Chondrocyte (in vitro differentiated cells): Measurements from ENCODE around the gene RNF31. TPM values are rescaled to one million over a fixed set of nuclear protein-coding genes. Genes with fewer than 3 reads are reported as not detected.
A peak's percentile ranks its signal among the peaks of the same experiment; 100 is the strongest.
"Not testable (repeated sequence)": the region's sequence is repeated elsewhere in the genome, so short reads cannot be mapped to it uniquely, and the experiment has no call there.

Experiments used
- DNase-seq: peaks from one replicate; pipeline ENCODE4 v3.0.0; 2021; ENCODE audit warnings: mixed read lengths, low spot score
- H3K27ac Mint-ChIP-seq: one replicate; pipeline ENCODE4 v1.8.0; 2021; ENCODE audit warnings: mild to moderate bottlenecking, moderate library complexity, mixed read lengths; ENCODE audit not compliant: unreplicated experiment
- H3K27me3 Mint-ChIP-seq: 2 replicates; pipeline ENCODE4 v1.8.0; 2021; ENCODE audit warnings: low read depth, mixed read lengths
- H3K36me3 Mint-ChIP-seq: 2 replicates; pipeline ENCODE4 v1.8.0; 2021; ENCODE audit warnings: low read depth, mixed read lengths
- H3K4me1 Mint-ChIP-seq: 2 replicates; pipeline ENCODE4 v1.8.0; 2021; ENCODE audit warnings: low read depth, mild to moderate bottlenecking, mixed read lengths
- H3K4me3 Mint-ChIP-seq: one replicate; pipeline ENCODE4 v1.8.0; 2021; ENCODE audit warnings: mild to moderate bottlenecking, moderate library complexity, mixed read lengths; ENCODE audit not compliant: unreplicated experiment
- H3K9me3 Mint-ChIP-seq: 2 replicates; pipeline ENCODE4 v1.8.0; 2021; ENCODE audit warnings: low read depth, mixed read lengths
- total RNA-seq: library from RNA; stranded (reverse); gene quantifications from 3 replicates; pipeline ENCODE4 v1.2.1, GENCODE V29; 2021
- TF ChIP-seq, protein P1 (sequence below): fragments of 200-600 bp; sonication (generic); IDR thresholded peaks from 2 replicates; pipeline ENCODE4 v1.5.0; 2021; ENCODE audit warnings: antibody characterized with exemption, mild to moderate bottlenecking, moderate library complexity

RNF31 gene
- total RNA-seq, 1 donor from 2014 or later: 45.8 TPM

DNA sequence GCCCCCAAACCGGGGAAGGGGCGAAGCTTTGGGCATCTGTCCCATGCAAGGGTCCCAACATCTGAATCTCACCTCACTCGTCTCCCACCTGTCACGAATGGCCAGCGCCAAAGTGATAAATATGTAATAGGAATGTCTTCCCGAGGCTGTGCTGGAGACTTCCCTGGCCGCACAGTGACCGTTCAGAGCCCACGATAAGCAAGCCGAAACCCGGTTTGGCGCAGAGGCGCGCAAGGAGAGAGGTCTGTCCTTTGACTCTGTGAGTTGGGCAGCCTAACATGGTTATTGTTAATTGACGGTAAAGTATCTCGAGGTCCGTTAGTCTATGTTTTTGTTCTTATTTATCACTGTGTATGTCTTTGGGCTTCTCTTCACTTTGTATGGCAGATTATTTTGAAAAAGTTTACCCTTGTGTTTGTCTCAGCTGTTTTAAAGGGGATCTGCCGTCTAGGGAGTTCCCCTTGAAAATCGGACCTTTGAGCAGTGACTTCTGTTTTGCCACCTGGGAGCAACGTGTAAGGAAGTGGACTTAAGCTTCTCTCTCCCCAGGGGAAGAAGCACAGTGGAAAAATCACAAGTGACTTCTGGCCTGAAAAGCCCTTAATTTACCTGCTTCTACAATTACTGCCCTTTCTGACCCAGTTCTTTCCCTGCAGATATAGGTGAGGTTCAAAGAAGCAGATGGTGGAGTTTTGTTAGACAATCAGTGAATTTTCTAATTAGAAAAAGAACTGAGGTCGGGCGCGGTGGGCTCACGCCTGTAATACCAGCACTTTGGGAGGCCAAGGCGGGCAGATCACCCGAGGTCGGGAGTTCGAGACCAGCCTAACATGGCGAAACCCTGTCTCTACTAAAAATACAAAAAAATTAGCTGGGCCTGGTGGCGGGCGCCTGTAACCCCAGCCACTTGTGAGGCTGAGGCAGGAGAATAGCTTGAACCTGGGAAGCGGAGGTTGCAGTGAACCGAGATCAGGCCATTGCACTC, 49.1 kb downstream of the RNF31 start:
- H3K4me3 Mint-ChIP-seq: peak overlapping the region; percentile 93
- peak overlapping the region; percentile 96 for H3K27ac Mint-ChIP-seq
- peaks cover 17% of the 10 kb centered on the region for H3K36me3 Mint-ChIP-seq
- no peaks in the 10 kb centered on the region for H3K27me3 Mint-ChIP-seq
- H3K4me1 Mint-ChIP-seq: peaks cover 39% of the 10 kb centered on the region
- H3K9me3 Mint-ChIP-seq: no peaks in the 10 kb centered on the region
- TF ChIP-seq, protein P1, sequence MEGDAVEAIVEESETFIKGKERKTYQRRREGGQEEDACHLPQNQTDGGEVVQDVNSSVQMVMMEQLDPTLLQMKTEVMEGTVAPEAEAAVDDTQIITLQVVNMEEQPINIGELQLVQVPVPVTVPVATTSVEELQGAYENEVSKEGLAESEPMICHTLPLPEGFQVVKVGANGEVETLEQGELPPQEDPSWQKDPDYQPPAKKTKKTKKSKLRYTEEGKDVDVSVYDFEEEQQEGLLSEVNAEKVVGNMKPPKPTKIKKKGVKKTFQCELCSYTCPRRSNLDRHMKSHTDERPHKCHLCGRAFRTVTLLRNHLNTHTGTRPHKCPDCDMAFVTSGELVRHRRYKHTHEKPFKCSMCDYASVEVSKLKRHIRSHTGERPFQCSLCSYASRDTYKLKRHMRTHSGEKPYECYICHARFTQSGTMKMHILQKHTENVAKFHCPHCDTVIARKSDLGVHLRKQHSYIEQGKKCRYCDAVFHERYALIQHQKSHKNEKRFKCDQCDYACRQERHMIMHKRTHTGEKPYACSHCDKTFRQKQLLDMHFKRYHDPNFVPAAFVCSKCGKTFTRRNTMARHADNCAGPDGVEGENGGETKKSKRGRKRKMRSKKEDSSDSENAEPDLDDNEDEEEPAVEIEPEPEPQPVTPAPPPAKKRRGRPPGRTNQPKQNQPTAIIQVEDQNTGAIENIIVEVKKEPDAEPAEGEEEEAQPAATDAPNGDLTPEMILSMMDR: no peak
- no peak for DNase-seq

DNA sequence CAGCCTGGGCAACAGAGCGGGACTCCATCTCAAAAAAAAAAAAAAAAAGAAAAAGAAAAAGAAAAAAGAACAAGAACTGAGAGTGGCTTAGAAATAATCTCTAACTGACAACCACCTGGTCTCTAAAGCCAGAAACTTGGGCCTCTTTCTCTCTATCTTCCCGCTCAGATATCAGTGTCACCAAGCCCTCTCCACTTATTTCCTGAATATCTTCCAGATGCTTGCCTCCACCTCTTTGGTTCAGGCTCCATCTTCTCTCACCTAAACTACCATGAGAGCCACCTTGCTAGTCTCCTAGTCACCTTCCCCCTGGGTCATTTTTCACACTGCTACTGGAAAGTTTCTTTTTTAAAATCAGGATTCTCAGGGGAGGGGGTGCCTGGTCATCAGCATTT, 49.8 kb downstream of the RNF31 start:
- peaks cover 39% of the 10 kb centered on the region for H3K4me1 Mint-ChIP-seq
- H3K36me3 Mint-ChIP-seq: peaks cover 18% of the 10 kb centered on the region
- no peak for DNase-seq
- TF ChIP-seq, protein P1: no peak
- H3K4me3 Mint-ChIP-seq: peak overlapping the region; percentile 93
- H3K27me3 Mint-ChIP-seq: no peaks in the 10 kb centered on the region
- H3K27ac Mint-ChIP-seq: peak overlapping the region; percentile 96
- peaks cover 5% of the 10 kb centered on the region for H3K9me3 Mint-ChIP-seq

DNA sequence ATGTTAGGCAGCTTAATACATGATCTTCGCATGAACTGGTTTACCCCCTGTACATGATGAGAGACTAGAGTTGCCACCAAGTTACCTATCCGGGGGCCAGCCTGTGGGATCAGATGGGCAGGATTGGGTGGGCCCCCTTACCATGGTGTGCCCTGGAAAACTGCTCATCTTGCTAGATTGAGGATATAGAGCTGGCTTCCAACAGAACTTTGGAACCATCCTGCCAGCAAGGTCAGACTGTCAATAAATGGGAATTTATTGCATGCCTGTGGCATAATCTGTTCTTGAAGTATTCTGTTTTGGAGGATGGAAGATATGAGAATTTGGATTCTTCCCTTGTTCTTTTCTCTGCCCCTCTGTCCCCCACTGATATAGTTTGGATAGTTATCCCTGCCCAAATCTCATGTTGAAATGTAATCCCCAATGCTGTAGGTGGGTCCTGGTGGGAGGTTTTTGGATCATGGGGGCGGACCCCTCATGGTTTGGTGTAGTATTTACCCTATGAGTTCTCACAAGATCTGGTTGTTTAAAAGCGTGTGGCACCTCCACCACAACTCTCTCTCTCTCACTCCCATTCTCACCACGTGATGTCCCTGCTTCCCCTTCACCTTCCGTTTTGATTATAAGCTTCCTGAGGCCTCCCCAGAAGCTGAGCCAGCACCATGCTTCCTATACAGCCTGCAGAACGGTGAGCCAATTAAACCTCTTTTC, 51.7 kb downstream of the RNF31 start:
- TF ChIP-seq, protein P1: no peak
- Mint-ChIP-seq H3K36me3 (peaks cover 19% of the 10 kb centered on the region), H3K4me1 (peaks cover 32% of the 10 kb centered on the region), H3K4me3 (no peak overlapping the region), H3K27me3 (no peaks in the 10 kb centered on the region), H3K27ac (no peak overlapping the region), H3K9me3 (peaks cover 12% of the 10 kb centered on the region)
- DNase-seq: no peak

DNA sequence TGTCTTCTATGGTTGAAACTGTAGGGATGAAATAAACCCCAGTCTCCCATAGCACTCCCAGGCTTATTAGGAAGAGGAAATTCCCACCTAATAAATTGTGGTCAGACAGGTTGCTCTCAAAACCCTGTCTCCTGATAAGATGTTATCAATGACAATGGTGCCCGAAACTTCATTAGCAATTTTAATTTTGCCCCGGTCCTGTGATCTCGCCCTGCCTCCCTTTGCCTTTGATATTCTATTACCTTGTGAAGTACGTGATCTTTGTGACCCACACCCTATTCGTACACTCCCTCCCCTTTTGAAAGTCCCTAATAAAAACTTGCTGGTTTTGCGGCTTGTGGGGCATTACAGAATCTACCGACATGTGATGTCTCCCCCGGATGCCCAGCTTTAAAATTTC, 55.2 kb downstream of the RNF31 start:
- peaks cover 12% of the 10 kb centered on the region for H3K9me3 Mint-ChIP-seq
- not testable (repeated sequence) for H3K27me3 Mint-ChIP-seq, DNase-seq, H3K27ac Mint-ChIP-seq, H3K4me1 Mint-ChIP-seq, H3K4me3 Mint-ChIP-seq
- peaks cover 34% of the 10 kb centered on the region for H3K36me3 Mint-ChIP-seq

DNA sequence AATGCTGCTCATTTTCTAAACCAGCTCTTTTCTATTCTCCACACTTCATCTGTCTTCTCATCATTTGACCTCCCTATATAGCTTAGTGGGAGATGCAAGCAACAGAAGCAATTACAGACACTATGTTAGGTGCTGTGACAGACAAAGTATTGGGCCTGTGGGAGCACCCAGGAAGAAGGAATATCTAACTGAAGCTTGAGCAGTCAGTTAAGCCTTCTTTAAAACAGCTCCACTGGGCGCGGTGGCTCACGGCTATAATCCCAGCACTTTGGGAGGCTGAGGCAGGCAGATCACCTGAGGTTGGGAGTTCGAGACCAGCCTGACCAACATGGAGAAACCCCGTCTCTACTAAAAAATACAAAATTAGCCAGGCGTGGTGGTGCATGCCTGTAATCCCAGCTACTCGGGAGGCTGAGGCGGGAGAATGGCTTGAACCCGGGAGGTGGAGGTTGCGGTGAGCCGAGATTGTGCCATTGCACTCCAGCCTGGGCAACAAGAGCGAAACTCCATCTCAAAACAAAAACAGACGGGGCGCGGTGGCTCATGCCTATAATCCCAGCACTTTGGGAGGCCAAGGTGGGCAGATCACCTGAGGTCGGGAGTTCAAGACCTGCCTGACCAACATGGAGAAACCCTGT, 56.1 kb downstream of the RNF31 start:
- H3K27ac Mint-ChIP-seq, H3K4me1 Mint-ChIP-seq, H3K4me3 Mint-ChIP-seq, DNase-seq, H3K27me3 Mint-ChIP-seq: not testable (repeated sequence)
- Mint-ChIP-seq H3K36me3 (peaks cover 35% of the 10 kb centered on the region), H3K9me3 (peaks cover 12% of the 10 kb centered on the region)
